ENCODE measurements around the gene SYNGR3. TPM values are rescaled to one million over a fixed set of nuclear protein-coding genes. Genes with fewer than 3 reads are reported as not detected.

The SYNGR3 gene
- total and polyA plus RNA-seq, 8 donors, result 0.21 to 0.93 (median 0.33) TPM

GRCh38 chr16:2005646-2006045 is 15.9 kb downstream of the SYNGR3 start:
- no peak for TF ChIP-seq CTCF (IDR thresholded peaks at IDR 0.05)
- no peaks in the 10 kb centered on the region for H3K9me3 ChIP-seq

GRCh38 chr16:2006317-2006716 is 16.5 kb downstream of the SYNGR3 start:
- Histone ChIP-seq H3K27ac (no peak overlapping the region), H3K4me1 (peaks cover 40 to 68% of the 10 kb centered on the region in 2 donors)
- intact Hi-C loops (cut with DNase I), result no loop called here

More at GRCh38 chr16:2005646-2006045, 15.9 kb downstream of the SYNGR3 start:
- no peaks in the 10 kb centered on the region for H3K27me3 ChIP-seq
- peaks cover 39 to 66% of the 10 kb centered on the region in 2 donors for H3K4me1 ChIP-seq
- peaks cover 0 to 29% of the 10 kb centered on the region in 2 donors for H3K36me3 ChIP-seq
- DNase-seq (peak in 1 of 4 donors; percentile 73), ATAC-seq (no peak)
- intact Hi-C loops (cut with DNase I), result no loop called here
- H3K4me3 ChIP-seq, result no peak overlapping the region
- no peak overlapping the region for H3K27ac ChIP-seq

DNA sequence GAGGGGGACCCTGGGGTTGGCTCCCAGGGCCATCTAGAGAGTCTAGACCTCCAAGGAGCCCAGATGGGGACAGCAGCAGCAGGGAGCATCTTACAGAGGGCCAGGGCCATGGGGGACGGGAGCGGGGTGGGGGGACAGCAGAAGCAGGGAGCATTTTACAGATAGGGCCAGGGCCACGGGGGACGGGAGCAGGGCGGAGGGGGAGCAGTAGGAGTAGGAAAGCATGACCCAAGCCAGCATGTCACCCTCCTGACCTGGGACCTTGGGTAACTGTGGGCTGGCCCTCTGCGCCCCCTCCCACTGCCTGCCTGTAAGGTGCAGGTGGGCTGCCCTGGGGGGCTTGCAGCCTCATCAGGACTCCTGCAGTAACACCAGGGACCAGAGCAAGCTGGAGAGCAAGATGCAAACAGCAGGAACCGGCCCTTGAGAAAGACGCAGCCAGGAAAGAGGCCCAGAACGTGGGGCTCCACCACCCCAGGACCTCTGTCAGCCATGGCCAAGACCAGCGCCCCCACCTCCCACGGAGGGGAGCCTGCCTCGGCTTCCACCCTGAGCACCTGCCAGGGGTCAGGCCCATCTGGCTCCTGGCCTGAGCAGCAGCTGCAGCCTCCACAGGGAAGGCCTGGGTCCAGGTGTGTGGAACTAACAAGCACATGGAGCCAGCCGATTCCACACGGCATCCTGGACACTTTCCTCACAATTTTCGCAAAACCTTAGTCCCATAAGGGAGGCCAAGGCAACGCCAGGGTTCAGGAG is 17.5 kb downstream of the SYNGR3 start:
- no peaks in the 10 kb centered on the region for H3K9me3 ChIP-seq
- intact Hi-C loops (cut with DNase I), result no loop called here
- H3K27me3 ChIP-seq, result no peaks in the 10 kb centered on the region
- peak in 1 of 4 donors; percentile 68 for DNase-seq
- ATAC-seq, result no peak
- H3K27ac ChIP-seq, result no peak overlapping the region
- no peak for TF ChIP-seq CTCF (IDR thresholded peaks at IDR 0.05)
- H3K36me3 ChIP-seq, result peaks cover 0 to 13% of the 10 kb centered on the region in 2 donors
- H3K4me1 ChIP-seq, result peaks cover 40 to 68% of the 10 kb centered on the region in 2 donors
- peak overlapping the region in 1 of 2 donors; percentile 98 for H3K4me3 ChIP-seq

More at GRCh38 chr16:2006317-2006716, 16.5 kb downstream of the SYNGR3 start:
- H3K4me3 ChIP-seq, result no peak overlapping the region
- no peaks in the 10 kb centered on the region for H3K9me3 ChIP-seq
- no peaks in the 10 kb centered on the region for H3K27me3 ChIP-seq
- no peak for TF ChIP-seq CTCF (IDR thresholded peaks at IDR 0.05)
- DNase-seq (no peak), ATAC-seq (no peak)
- H3K36me3 ChIP-seq, result peaks cover 0 to 22% of the 10 kb centered on the region in 2 donors

GRCh38 chr16:2008009-2008526 is 18.3 kb downstream of the SYNGR3 start:
- peaks cover 40 to 68% of the 10 kb centered on the region in 2 donors for H3K4me1 ChIP-seq
- no peak for TF ChIP-seq CTCF (IDR thresholded peaks at IDR 0.05)
- intact Hi-C loops (cut with DNase I), result no loop called here
- H3K4me3 ChIP-seq, result peak overlapping the region in 1 of 2 donors; percentile 98
- no peak for ATAC-seq
- peak overlapping the region in 1 of 2 donors; percentile 93 for H3K27ac ChIP-seq
- no peaks in the 10 kb centered on the region for H3K27me3 ChIP-seq
- no peaks in the 10 kb centered on the region for H3K9me3 ChIP-seq
- DNase-seq, result peak in 1 of 4 donors; percentile 76
- peaks cover 0 to 4% of the 10 kb centered on the region in 2 donors for H3K36me3 ChIP-seq

DNA sequence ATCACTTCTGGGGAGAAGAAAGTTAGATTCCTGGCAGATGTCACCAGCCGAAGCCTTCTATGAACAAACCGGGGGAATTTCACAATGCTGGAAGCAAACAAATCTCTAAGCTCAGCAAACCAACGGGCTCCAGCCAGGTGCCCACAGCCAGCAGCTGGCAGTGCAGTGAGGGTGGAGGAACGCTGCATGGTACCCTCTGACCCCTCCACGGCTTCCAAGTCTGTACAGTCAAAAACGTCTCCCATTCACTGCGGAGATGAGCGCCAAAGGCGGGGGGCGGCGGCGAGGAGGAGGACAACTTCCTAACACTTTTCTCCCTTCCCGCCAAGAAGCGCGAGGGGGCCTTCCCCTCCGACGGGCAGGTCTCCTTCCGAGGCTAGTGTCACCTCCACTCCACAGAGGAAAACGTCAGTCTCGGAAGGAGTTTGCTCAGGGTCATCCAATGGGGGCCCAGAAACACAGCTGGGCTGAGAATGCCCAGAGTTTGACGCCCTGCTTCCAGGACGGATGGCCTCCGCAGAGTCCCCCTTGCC is 18.9 kb downstream of the SYNGR3 start:
- H3K9me3 ChIP-seq, result no peaks in the 10 kb centered on the region
- no peaks in the 10 kb centered on the region for H3K27me3 ChIP-seq
- peak in 1 of 4 donors; percentile 77 for DNase-seq
- no peaks in the 10 kb centered on the region for H3K36me3 ChIP-seq
- no peak for TF ChIP-seq CTCF (IDR thresholded peaks at IDR 0.05)
- peak overlapping the region; percentile 57 to 93 for H3K27ac ChIP-seq
- H3K4me3 ChIP-seq, result peak overlapping the region; percentile 68 to 98
- no peak for ATAC-seq
- H3K4me1 ChIP-seq, result peaks cover 40 to 63% of the 10 kb centered on the region in 2 donors
- intact Hi-C loops (cut with DNase I), result no loop called here

Data from left lung (tissue), 10 donors.